Tibial nerve (tissue), 4 donors: ENCODE data around the gene GPR55. TPM values are rescaled to one million over a fixed set of nuclear protein-coding genes. Genes with fewer than 3 reads are reported as not detected.

ENCODE experiments used
- DNase-seq, 2 donors: peaks; one replicate each; pipeline ENCODE4 v3.0.0-alpha.2; 2019; ENCODE audit warnings: low spot score in 2 of 2
- H3K27ac ChIP-seq, 4 donors: fragments of 200-600 bp; sonication (generic) in 3 of 4; one replicate each; pipeline ENCODE4 v1.5.1; 2017 to 2019; ENCODE audit warnings: mild to moderate bottlenecking in 1 of 4
- H3K27me3 ChIP-seq, 2 donors: fragments of 200-600 bp; sonication (generic) in 1 of 2; one replicate each; pipeline versions ENCODE4 v1.5.1 to v1.6.0; 2017 to 2019
- H3K36me3 ChIP-seq, 3 donors: fragments of 200-600 bp; sonication (generic); one replicate each; pipeline ENCODE4 v1.5.1; 2018 to 2019
- H3K4me1 ChIP-seq, 4 donors: fragments of 200-600 bp; sonication (generic) in 3 of 4; one replicate each; pipeline ENCODE4 v1.5.1; 2017 to 2019
- H3K4me3 ChIP-seq, 4 donors: fragments of 200-600 bp; sonication (generic) in 3 of 4; one replicate each; pipeline ENCODE4 v1.5.1; 2017 to 2019; ENCODE audit warnings: mild to moderate bottlenecking in 1 of 4, moderate library complexity in 1 of 4
- H3K9me3 ChIP-seq, 4 donors: fragments of 200-600 bp; sonication (generic) in 3 of 4; one replicate each; pipeline ENCODE4 v1.5.1; 2017 to 2019
- CTCF ChIP-seq, 5 experiments: fragments of 200-600 bp in 3 of 5; fragments of 450-650 bp in 2 of 5; sonication (generic) in 3 of 5; IDR thresholded peaks; one replicate each; pipeline ENCODE4 v1.5.1; 2016 to 2019; ENCODE audit warnings: antibody characterized with exemption in 5 of 5, mild to moderate bottlenecking in 3 of 5, moderate library complexity in 2 of 5
- EP300 ChIP-seq, 2 donors: sonication (generic); formaldehyde crosslinking; IDR thresholded peaks; one replicate each; pipeline ENCODE4 v1.6.1; 2017; ENCODE audit warnings: antibody characterized with exemption in 2 of 2, mild to moderate bottlenecking in 1 of 2
- POLR2A ChIP-seq, 2 donors: fragments of 450-650 bp; IDR thresholded peaks; one replicate each; pipeline ENCODE4 v1.6.1; 2017; ENCODE audit warnings: antibody characterized with exemption in 2 of 2, mild to moderate bottlenecking in 2 of 2, moderate library complexity in 2 of 2
- WGBS, 2 donors: methylation state at CpG; one replicate each; pipeline ENCODE4 v1.1.5; 2018; 5-methylcytosine and 5-hydroxymethylcytosine counted together
- total RNA-seq, 4 donors: library from RNA; depleted of rRNA; stranded (reverse); fragments of >200 nt; gene quantifications; one replicate each; pipeline ENCODE4 v1.1.0, GENCODE V29; 2016

GPR55 gene
- total RNA-seq, 4 donors from 2014 or later, result 0.21 TPM; not detected in 3

GRCh38 chr2:230919240-230919639, 5.8 kb downstream of the GPR55 start:
- Histone ChIP-seq H3K9me3 (no peaks in the 10 kb centered on the region), H3K27ac (no peak overlapping the region), H3K4me1 (no peaks in the 10 kb centered on the region), H3K36me3 (no peaks in the 10 kb centered on the region), H3K4me3 (no peak overlapping the region), H3K27me3 (no peaks in the 10 kb centered on the region)
- no peak for DNase-seq
- 69 to 78% methylated on average over 2 of the region's 2 CpGs for WGBS, 2 donors
- no peak for TF ChIP-seq POLR2A (IDR thresholded peaks at IDR 0.05)
- no peak for TF ChIP-seq EP300 (IDR thresholded peaks at IDR 0.05)
- TF ChIP-seq CTCF (IDR thresholded peaks at IDR 0.05), result no peak

GRCh38 chr2:230916218-230916617, 8.8 kb downstream of the GPR55 start:
- no peak for TF ChIP-seq CTCF (IDR thresholded peaks at IDR 0.05)
- Histone ChIP-seq H3K27ac (no peak overlapping the region), H3K36me3 (no peaks in the 10 kb centered on the region), H3K4me1 (no peaks in the 10 kb centered on the region), H3K4me3 (no peak overlapping the region), H3K27me3 (no peaks in the 10 kb centered on the region), H3K9me3 (no peaks in the 10 kb centered on the region)
- no peak for DNase-seq
- WGBS, 2 donors, result 78 to 88% methylated on average over 7 of the region's 7 CpGs

GRCh38 chr2:230915319-230915718, 9.7 kb downstream of the GPR55 start:
- Histone ChIP-seq H3K4me1 (no peaks in the 10 kb centered on the region), H3K27ac (no peak overlapping the region), H3K36me3 (no peaks in the 10 kb centered on the region), H3K4me3 (no peak overlapping the region), H3K27me3 (no peaks in the 10 kb centered on the region), H3K9me3 (no peaks in the 10 kb centered on the region)
- 67 to 68% methylated on average over 6 of the region's 6 CpGs for WGBS, 2 donors
- TF ChIP-seq EP300 (IDR thresholded peaks at IDR 0.05) (no peak), CTCF (IDR thresholded peaks at IDR 0.05) (no peak), POLR2A (IDR thresholded peaks at IDR 0.05) (no peak)
- no peak for DNase-seq

GRCh38 chr2:230914886-230915285, 10.2 kb downstream of the GPR55 start:
- Histone ChIP-seq H3K27ac (no peak overlapping the region), H3K27me3 (no peaks in the 10 kb centered on the region), H3K9me3 (no peaks in the 10 kb centered on the region), H3K36me3 (no peaks in the 10 kb centered on the region), H3K4me1 (no peaks in the 10 kb centered on the region), H3K4me3 (no peak overlapping the region)
- WGBS, 2 donors, result 67 to 74% methylated on average over 2 to 3 of the region's 3 CpGs
- TF ChIP-seq POLR2A (IDR thresholded peaks at IDR 0.05), result no peak
- no peak for TF ChIP-seq EP300 (IDR thresholded peaks at IDR 0.05)
- no peak for TF ChIP-seq CTCF (IDR thresholded peaks at IDR 0.05)
- no peak for DNase-seq

GRCh38 chr2:230913406-230914143, 11.5 kb downstream of the GPR55 start:
- Histone ChIP-seq H3K27ac (no peak overlapping the region), H3K36me3 (no peaks in the 10 kb centered on the region), H3K4me3 (no peak overlapping the region), H3K27me3 (no peaks in the 10 kb centered on the region), H3K9me3 (no peaks in the 10 kb centered on the region), H3K4me1 (no peaks in the 10 kb centered on the region)
- 71 to 72% methylated on average over 5 of the region's 5 CpGs for WGBS, 2 donors
- TF ChIP-seq EP300 (IDR thresholded peaks at IDR 0.05) (no peak), POLR2A (IDR thresholded peaks at IDR 0.05) (no peak), CTCF (IDR thresholded peaks at IDR 0.05) (peak; percentile 9 to 51 (median 28))
- DNase-seq, result no peak
